Spleen (tissue), 11 donors: Measurements from ENCODE around the gene EYA2. TPM values are rescaled to one million over a fixed set of nuclear protein-coding genes. Genes with fewer than 3 reads are reported as not detected.

Experiments
- DNase-seq: peaks from one replicate; pipeline ENCODE4 v3.0.0-alpha.2; 2020
- H3K27ac ChIP-seq, 8 donors: fragments of 200-600 bp; sonication (generic) in 7 of 8; 1 replicate in 4 of 8; 2 replicates in 4 of 8; pipeline versions ENCODE4 v1.5.0 to v1.8.0; 2016 to 2021; ENCODE audit warnings: inconsistent platforms in 4 of 8, mild to moderate bottlenecking in 4 of 8, moderate library complexity in 1 of 8
- H3K27me3 ChIP-seq, 7 donors: fragments of 200-600 bp; sonication (generic) in 6 of 7; replicated peaks in 1 of 7; 1 replicate in 4 of 7; 2 replicates in 3 of 7; pipeline versions ENCODE4 v1.5.0 to v1.8.0; 2016 to 2021; ENCODE audit warnings: inconsistent platforms in 3 of 7, mild to moderate bottlenecking in 1 of 7
- H3K36me3 ChIP-seq, 6 donors: fragments of 200-600 bp; sonication (generic) in 5 of 6; 1 replicate in 4 of 6; 2 replicates in 2 of 6; pipeline versions ENCODE4 v1.5.0 to v1.8.0; 2016 to 2021; ENCODE audit warnings: inconsistent platforms in 2 of 6
- H3K4me1 ChIP-seq, 6 donors: fragments of 200-600 bp; sonication (generic) in 5 of 6; 1 replicate in 3 of 6; 2 replicates in 3 of 6; pipeline versions ENCODE4 v1.5.0 to v1.8.0; 2016 to 2021; ENCODE audit warnings: inconsistent platforms in 3 of 6
- H3K4me3 ChIP-seq, 8 donors: fragments of 200-600 bp; sonication (generic) in 7 of 8; 1 replicate in 4 of 8; 2 replicates in 4 of 8; pipeline versions ENCODE4 v1.5.0 to v1.8.0; 2016 to 2021; ENCODE audit warnings: inconsistent platforms in 4 of 8, mild to moderate bottlenecking in 4 of 8, moderate library complexity in 2 of 8
- H3K9me3 ChIP-seq, 8 donors: fragments of 200-600 bp; sonication (generic) in 7 of 8; 1 replicate in 4 of 8; 2 replicates in 4 of 8; pipeline versions ENCODE4 v1.5.0 to v1.8.0; 2016 to 2021; ENCODE audit warnings: inconsistent platforms in 4 of 8
- CTCF ChIP-seq, 11 experiments: fragments of 200-600 bp in 7 of 11; fragments of 450-650 bp in 4 of 11; sonication (generic) in 4 of 11; IDR thresholded peaks in 8 of 11; conservative IDR thresholded peaks in 3 of 11; 1 replicate in 7 of 11; 2 replicates in 4 of 11; pipeline versions ENCODE4 v1.4.0 to v1.8.0; 2016 to 2021; ENCODE audit warnings: antibody characterized with exemption in 11 of 11, inconsistent platforms in 4 of 11, mild to moderate bottlenecking in 1 of 11
- POLR2A ChIP-seq, 3 donors: fragments of 450-650 bp; IDR thresholded peaks; one replicate each; pipeline ENCODE4 v1.5.1; 2017; ENCODE audit warnings: antibody characterized with exemption in 3 of 3, mild to moderate bottlenecking in 1 of 3
- POLR2AphosphoS5 ChIP-seq, 3 donors: sonication (generic); formaldehyde crosslinking; IDR thresholded peaks; one replicate each; pipeline ENCODE4 v1.5.1; 2017; ENCODE audit warnings: antibody characterized with exemption in 3 of 3
- WGBS, 5 donors: extraction: QIAGEN DNeasy Blood & Tissue Kit in 3 of 5; methylation state at CpG; one replicate each; pipeline versions ENCODE4 v1.1.5 to v1.1.7; 2013 to 2018; 5-methylcytosine and 5-hydroxymethylcytosine counted together
- intact Hi-C: fragments of 100-400 bp; cut with DNase I; formaldehyde crosslinking; loops from one replicate; pipeline ENCODE4 v1.15.0; 2023; ENCODE audit warnings: low total_unique reads
- polyA plus RNA-seq, 3 donors: library from polyadenylated mRNA; stranded (reverse); fragments of 200-250 nt; gene quantifications; one replicate each; pipeline ENCODE4 v1.2.1, GENCODE V29; 2013
- total RNA-seq, 7 donors: library from RNA; depleted of rRNA in 3 of 7; stranded (reverse); fragments of >200 nt in 3 of 7; fragmentation: NEBNext Ultra II Directional in 4 of 7; extraction: Animal tissue kit (Norgen Biotek cat#: 25700) in 4 of 7; gene quantifications; one replicate each; pipeline versions ENCODE4 v1.1.0 to v1.2.1, GENCODE V29; 2016 to 2021
- donor health status: healthy with polysubstance abuse.
- donor health status: DM: no; HTN: no; CAD: no; lungs with moderate emphysema.
- donor health status: DM: no; HTN: no; CAD: no.
- donor health status: Bipolar disorder and iron deficiency.
- donor health status: healthy.
- donor health status: DM: no; HTN: no; CAD: no.
- donor health status: DM: yes; HTN: yes; CAD: no.

Gene EYA2
- total and polyA plus RNA-seq, 10 donors, result 0.26 to 0.76 (median 0.51) TPM; not detected in 1

- WGBS, 5 donors, result 93 to 94% (median 94%) methylated on average over 17 to 18 of the region's 18 CpGs
- Histone ChIP-seq H3K36me3 (peaks cover 0 to 66% (median 56%) of the 10 kb centered on the region in 6 donors), H3K9me3 (no peaks in the 10 kb centered on the region), H3K4me1 (peaks cover 0 to 23% (median 4%) of the 10 kb centered on the region in 6 donors), H3K27ac (no peak overlapping the region), H3K4me3 (no peak overlapping the region), H3K27me3 (no peaks in the 10 kb centered on the region)
- no peak for TF ChIP-seq CTCF (IDR thresholded peaks at IDR 0.05 in 8 of 11, conservative IDR thresholded peaks at IDR 0.05 in 3 of 11)
- no peak for TF ChIP-seq POLR2A (IDR thresholded peaks at IDR 0.05)
- TF ChIP-seq POLR2AphosphoS5 (IDR thresholded peaks at IDR 0.05), result peak in 2 of 3 donors; percentile 22 to 56
- DNase-seq, result peak; percentile 47
- intact Hi-C loops, result no loop called here
These were observed 314.0 kb downstream of the EYA2 start for GRCh38 chr20:47208534-47209174.

- H3K4me1 ChIP-seq, result peaks cover 0 to 23% (median 4%) of the 10 kb centered on the region in 6 donors
- no peaks in the 10 kb centered on the region for H3K27me3 ChIP-seq
- H3K9me3 ChIP-seq, result no peaks in the 10 kb centered on the region
- 95 to 97% (median 95%) methylated on average over 17 of the region's 17 CpGs for WGBS, 5 donors
- intact Hi-C loops, result no loop called here
- TF ChIP-seq CTCF (IDR thresholded peaks at IDR 0.05 in 8 of 11, conservative IDR thresholded peaks at IDR 0.05 in 3 of 11), result no peak
- no peak for TF ChIP-seq POLR2A (IDR thresholded peaks at IDR 0.05)
- TF ChIP-seq POLR2AphosphoS5 (IDR thresholded peaks at IDR 0.05), result no peak
- DNase-seq, result peak; percentile 33
- H3K27ac ChIP-seq, result no peak overlapping the region
- H3K36me3 ChIP-seq, result peaks cover 0 to 79% (median 70%) of the 10 kb centered on the region in 6 donors
- no peak overlapping the region for H3K4me3 ChIP-seq
These were observed 315.3 kb downstream of the EYA2 start for GRCh38 chr20:47209982-47210381.

- Histone ChIP-seq H3K4me3 (no peak overlapping the region), H3K27me3 (no peaks in the 10 kb centered on the region), H3K9me3 (no peaks in the 10 kb centered on the region), H3K36me3 (peaks cover 0 to 84% (median 74%) of the 10 kb centered on the region in 6 donors), H3K27ac (no peak overlapping the region), H3K4me1 (peaks cover 0 to 20% (median 2%) of the 10 kb centered on the region in 6 donors)
- 95 to 98% (median 96%) methylated on average over 13 of the region's 13 CpGs for WGBS, 5 donors
- intact Hi-C loops, result no loop called here
- peak; percentile 39 for DNase-seq
- TF ChIP-seq POLR2AphosphoS5 (IDR thresholded peaks at IDR 0.05) (no peak), POLR2A (IDR thresholded peaks at IDR 0.05) (no peak), CTCF (IDR thresholded peaks at IDR 0.05 in 8 of 11, conservative IDR thresholded peaks at IDR 0.05 in 3 of 11) (no peak)
These were observed 315.8 kb downstream of the EYA2 start for GRCh38 chr20:47210470-47210869.

GRCh38 chr20:47211036-47211435, 316.4 kb downstream of the EYA2 start:
- 91 to 97% (median 95%) methylated on average over 7 of the region's 7 CpGs for WGBS, 5 donors
- no peaks in the 10 kb centered on the region for H3K9me3 ChIP-seq
- peaks cover 0 to 89% (median 80%) of the 10 kb centered on the region in 6 donors for H3K36me3 ChIP-seq
- DNase-seq, result no peak
- TF ChIP-seq CTCF (IDR thresholded peaks at IDR 0.05 in 8 of 11, conservative IDR thresholded peaks at IDR 0.05 in 3 of 11) (no peak), POLR2A (IDR thresholded peaks at IDR 0.05) (no peak), POLR2AphosphoS5 (IDR thresholded peaks at IDR 0.05) (no peak)
- H3K27ac ChIP-seq, result no peak overlapping the region
- H3K27me3 ChIP-seq, result no peaks in the 10 kb centered on the region
- H3K4me3 ChIP-seq, result no peak overlapping the region
- intact Hi-C loops, result no loop called here
- H3K4me1 ChIP-seq, result peaks cover 0 to 14% (median 0%) of the 10 kb centered on the region in 6 donors
